HG02981 (cell line): ENCODE results near the gene CHKA.

ENCODE experiments used
- ATAC-seq: cut with Tn5 transposase; IDR thresholded peaks from one replicate; pipeline ENCODE4 v1.9.1; 2021; ENCODE audit warnings: mild to moderate bottlenecking, moderate library complexity; ENCODE audit not compliant: unreplicated experiment

The CHKA gene

GRCh38 chr11:68048681-68049508 lies 72.3 kb downstream of the CHKA start:
- ATAC-seq, result no peak

DNA sequence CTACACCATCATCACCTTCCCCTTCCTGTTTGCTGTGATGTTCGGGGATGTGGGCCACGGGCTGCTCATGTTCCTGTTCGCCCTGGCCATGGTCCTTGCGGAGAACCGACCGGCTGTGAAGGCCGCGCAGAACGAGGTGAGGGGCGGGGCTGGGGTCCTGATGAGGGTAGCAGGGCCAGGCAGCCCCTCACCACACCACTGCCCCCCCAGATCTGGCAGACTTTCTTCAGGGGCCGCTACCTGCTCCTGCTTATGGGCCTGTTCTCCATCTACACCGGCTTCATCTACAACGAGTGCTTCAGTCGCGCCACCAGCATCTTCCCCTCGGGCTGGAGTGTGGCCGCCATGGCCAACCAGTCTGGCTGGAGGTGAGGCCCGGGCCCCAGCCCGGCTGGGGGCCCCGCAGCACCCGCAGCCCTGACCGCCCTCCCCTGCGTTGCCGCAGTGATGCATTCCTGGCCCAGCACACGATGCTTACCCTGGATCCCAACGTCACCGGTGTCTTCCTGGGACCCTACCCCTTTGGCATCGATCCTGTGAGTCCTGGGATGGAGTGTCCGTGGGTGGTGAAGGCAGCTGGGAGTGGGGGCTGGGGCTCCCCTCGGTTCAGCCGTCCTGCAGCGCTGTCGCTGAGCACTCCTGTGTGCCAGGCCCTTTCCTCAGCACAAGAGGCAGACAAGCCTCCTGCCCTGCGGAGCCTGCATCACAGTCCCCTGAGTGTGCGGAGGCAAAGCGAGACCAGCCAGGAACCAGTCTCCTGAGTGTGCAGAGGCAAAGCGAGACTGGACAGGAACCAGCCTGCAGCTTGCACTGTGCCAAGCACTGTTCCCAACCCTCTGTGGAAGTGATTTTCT lies 73.5 kb downstream of the CHKA start:
- no peak for ATAC-seq

DNA sequence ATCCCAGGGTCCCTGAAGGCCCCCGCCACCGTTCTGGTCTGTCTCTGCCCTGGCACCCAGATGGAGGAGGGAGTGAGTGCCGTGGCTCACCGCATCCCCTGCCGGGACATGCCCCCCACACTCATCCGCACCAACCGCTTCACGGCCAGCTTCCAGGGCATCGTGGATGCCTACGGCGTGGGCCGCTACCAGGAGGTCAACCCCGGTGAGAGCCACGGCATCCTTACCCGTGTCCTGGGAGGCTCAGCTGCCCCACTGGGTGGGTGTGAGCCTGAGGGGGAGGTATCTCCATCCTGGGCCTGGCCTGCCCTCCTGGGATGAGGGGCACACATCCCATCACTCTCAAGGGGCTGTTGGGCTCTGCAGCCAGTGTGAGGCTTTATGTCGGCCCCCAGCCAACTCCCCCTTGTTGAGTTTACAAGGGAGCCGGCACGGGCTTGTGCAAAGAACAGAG lies 76.3 kb downstream of the CHKA start:
- no peak for ATAC-seq

- no peak for ATAC-seq
Measured at GRCh38 chr11:68044145-68044813, 76.9 kb downstream of the CHKA start.

GRCh38 chr11:68043349-68044144 lies 77.6 kb downstream of the CHKA start:
- no peak for ATAC-seq

GRCh38 chr11:68043029-68043348 lies 78.2 kb downstream of the CHKA start:
- ATAC-seq, result no peak

DNA sequence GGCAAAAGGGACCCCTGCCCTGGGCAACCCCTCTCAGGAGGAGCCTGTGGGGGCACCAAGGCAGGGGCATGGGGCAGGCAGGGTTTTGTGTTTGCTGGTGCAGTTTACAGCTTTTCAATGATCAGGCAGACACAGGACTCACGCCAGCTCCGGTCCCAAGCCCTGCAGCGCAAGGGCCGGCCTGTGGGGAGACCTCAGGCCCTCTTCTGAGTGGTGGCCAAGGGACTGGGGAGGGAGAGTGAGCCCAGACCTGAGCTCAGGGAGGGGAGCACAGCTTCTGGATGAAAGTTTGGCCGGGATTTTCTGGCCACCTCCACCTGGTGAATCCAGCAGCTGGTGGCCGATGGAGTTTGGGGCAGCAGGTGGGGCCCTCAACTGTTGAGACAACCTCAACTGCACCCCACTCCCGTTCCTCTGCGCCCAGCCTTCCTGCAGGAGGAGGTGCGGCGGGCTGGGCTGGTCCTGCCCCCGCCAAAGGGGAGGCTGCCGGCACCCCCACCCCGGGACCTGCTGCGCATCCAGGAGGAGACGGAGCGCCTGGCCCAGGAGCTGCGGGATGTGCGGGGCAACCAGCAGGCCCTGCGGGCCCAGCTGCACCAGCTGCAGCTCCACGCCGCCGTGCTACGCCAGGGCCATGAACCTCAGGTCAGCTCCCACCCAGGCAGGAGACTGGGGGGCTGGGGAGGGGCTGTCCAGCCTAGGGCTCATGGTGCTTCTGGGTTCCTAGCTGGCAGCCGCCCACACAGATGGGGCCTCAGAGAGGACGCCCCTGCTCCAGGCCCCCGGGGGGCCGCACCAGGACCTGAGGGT lies 78.8 kb downstream of the CHKA start:
- ATAC-seq, result no peak

GRCh38 chr11:68041617-68042218 lies 79.5 kb downstream of the CHKA start:
- no peak for ATAC-seq

- ATAC-seq, result no peak
Measured at GRCh38 chr11:68040957-68041591, 80.1 kb downstream of the CHKA start.

DNA sequence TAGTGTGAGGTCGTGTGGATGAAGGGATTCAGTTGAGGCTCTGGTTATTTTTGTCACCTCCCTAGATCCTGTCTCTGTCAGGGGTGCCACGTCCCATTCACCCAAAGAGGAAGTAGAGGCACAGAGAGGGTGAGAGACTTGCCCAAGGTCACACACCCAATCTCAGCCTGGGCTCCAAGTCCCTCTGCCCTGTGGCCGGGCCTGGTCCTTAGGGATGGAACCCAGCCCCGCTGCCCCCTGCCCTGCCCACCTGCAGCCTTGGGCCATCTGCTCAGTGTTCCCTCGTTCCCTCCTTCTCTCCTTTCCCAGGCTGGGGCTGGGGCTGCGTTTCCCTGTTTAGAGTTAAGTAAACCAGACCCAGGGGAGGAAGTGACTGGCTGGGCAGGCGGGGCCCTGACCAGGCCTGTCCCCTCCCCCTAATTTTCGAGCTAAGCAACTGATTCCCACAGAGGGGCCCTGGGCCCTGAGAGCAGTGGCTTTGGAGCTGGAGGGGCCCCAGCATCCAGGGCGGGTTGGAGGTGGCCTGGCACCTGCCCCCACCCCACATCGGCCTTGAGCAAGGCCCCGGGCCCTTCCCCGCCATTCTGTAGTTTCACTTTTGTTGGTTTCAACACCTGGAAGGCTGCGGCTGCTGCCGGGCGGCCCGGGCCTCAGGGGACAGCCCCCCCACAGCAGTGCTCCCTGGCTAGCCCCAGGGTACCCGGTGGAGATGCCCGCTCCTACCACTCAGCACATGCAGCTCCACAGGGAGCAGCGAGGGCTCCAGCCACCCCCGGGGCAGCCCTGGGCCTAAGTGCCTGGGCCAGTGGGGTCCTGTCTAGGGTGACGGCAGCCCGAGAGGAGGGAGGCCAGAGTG lies 80.9 kb downstream of the CHKA start:
- no peak for ATAC-seq

DNA sequence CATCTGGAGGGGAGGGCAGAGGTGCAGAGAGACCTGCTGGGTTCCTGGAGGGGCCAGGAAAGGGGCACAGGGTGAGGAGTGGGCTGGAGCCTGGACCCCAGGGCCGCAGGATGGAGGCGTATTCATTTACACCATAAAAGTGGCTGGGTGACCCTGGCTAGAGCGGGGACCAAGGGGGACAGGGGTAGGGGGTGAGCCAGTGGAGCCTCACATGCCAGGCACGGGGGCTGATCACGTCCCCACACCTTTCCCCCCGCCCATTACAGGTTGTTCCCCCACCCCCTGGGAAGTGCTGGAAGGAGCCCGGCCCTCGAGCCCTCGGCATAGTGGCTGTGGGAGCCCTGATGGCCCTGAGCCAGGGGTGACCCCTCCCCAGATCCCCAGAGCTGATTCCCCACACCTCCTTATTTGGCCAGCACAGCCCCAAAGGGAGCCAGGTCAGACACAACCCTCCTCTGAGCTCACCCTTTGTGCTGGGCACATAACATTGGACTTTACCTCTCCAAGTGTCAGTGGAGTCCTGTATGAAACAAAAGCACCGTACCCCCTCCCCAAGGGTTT lies 81.6 kb downstream of the CHKA start:
- no peak for ATAC-seq

- ATAC-seq, result no peak
Measured at GRCh38 chr11:68038718-68039525, 82.3 kb downstream of the CHKA start, which contains the start of gene TCIRG1. TSS of gene TCIRG1 (plus strand) at chr11:68039025. CDS start at chr11:68041272, 2,247 bp downstream.

DNA sequence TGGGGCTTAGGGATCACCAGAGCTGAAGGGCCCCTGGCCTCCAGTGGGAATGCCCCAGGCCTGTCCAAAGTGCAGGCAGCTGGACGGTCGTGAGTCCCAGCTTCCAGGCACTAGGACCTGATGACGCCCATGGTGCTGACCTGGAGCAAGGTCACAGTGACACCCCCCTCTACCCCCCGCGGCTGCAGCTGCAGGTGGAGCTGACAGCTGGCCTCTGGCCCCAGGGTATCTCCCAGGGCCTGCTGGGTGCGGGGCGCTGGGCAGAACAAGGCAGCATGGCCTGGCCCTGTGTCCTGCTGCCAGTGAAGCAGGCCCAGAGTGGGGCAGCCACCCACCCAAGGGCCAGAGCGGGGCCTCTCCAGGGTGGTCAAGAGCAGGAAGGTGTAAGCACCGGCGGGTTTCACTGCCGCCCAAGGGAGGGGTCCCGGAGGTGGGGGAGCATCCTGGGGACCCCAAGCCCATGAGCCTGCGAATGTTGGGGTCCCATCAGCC lies 82.9 kb downstream of the CHKA start:
- no peak for ATAC-seq

- no peak for ATAC-seq
Measured at GRCh38 chr11:68037411-68038225, 83.6 kb downstream of the CHKA start.

GRCh38 chr11:68036717-68037239 lies 84.4 kb downstream of the CHKA start:
- ATAC-seq, result no peak
